NB4 (cell line): ENCODE data around the gene TGFB1.
A peak's percentile ranks its signal among the peaks of the same experiment; 100 is the strongest.
"Not testable (repeated sequence)": the region's sequence is repeated elsewhere in the genome, so short reads cannot be mapped to it uniquely, and the experiment has no call there.

ENCODE experiments used
- DNase-seq: peaks from one replicate; pipeline ENCODE4 v3.0.0; 2010; ENCODE audit warnings: low read depth
- H3K4me3 ChIP-seq: one replicate; pipeline ENCODE4 v1.5.1; 2011; ENCODE audit warnings: mild to moderate bottlenecking, low read depth, low read length, moderate library complexity
- MYC ChIP-seq: IDR thresholded peaks from 2 replicates; pipeline ENCODE4 v1.6.1; 2011; ENCODE audit warnings: low read depth, low read length
- POLR2A ChIP-seq: IDR thresholded peaks from 2 replicates; pipeline ENCODE4 v1.6.1; 2011; ENCODE audit warnings: mild to moderate bottlenecking; ENCODE audit not compliant: insufficient read length; ENCODE audit errors: extremely low read depth
- TF ChIP-seq, protein P1 (sequence below): IDR thresholded peaks from one replicate; pipeline ENCODE4 v1.5.1; 2012; ENCODE audit warnings: low read depth, low read length
- TF ChIP-seq, protein P2 (sequence below): IDR thresholded peaks from 2 replicates; pipeline ENCODE4 v1.6.1; 2011; ENCODE audit warnings: low read depth, low read length

Gene TGFB1

DNA sequence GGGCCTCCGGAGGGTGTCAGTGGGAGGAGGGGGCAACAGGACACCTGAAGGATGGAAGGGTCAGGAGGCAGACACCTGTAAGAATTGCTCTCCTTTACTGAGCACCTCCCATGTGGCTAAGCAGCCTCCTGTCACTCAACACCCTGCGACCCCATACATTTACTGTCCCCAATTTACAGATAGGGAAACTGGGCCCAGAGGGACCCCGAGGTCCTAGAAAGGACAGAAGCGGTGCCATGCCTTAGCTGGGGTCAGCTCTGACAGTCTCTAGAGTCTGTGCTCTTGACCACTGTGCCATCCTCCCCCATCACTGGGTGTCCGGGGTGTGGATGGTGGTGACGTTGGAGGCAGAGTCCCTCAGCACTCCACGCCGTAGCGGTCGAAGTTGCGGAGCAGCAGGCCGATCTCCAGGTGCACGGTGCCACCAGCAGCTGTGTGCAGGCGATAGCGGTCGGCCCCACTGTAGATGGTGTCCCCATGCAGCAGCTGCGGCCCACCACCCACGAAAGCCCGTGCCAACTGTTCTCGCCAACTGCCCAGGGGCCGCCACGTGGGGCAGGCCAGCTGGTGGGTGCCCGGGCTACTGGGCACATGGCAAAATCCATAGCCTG, 726 bp upstream of the TGFB1 start:
- TF ChIP-seq, protein P1, sequence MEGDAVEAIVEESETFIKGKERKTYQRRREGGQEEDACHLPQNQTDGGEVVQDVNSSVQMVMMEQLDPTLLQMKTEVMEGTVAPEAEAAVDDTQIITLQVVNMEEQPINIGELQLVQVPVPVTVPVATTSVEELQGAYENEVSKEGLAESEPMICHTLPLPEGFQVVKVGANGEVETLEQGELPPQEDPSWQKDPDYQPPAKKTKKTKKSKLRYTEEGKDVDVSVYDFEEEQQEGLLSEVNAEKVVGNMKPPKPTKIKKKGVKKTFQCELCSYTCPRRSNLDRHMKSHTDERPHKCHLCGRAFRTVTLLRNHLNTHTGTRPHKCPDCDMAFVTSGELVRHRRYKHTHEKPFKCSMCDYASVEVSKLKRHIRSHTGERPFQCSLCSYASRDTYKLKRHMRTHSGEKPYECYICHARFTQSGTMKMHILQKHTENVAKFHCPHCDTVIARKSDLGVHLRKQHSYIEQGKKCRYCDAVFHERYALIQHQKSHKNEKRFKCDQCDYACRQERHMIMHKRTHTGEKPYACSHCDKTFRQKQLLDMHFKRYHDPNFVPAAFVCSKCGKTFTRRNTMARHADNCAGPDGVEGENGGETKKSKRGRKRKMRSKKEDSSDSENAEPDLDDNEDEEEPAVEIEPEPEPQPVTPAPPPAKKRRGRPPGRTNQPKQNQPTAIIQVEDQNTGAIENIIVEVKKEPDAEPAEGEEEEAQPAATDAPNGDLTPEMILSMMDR = no peak
- TF ChIP-seq MYC = no peak
- no peak for TF ChIP-seq POLR2A
- TF ChIP-seq, protein P2, sequence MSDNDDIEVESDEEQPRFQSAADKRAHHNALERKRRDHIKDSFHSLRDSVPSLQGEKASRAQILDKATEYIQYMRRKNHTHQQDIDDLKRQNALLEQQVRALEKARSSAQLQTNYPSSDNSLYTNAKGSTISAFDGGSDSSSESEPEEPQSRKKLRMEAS = no peak
- no peak for DNase-seq
- H3K4me3 ChIP-seq = peak overlapping the region; percentile 38

DNA sequence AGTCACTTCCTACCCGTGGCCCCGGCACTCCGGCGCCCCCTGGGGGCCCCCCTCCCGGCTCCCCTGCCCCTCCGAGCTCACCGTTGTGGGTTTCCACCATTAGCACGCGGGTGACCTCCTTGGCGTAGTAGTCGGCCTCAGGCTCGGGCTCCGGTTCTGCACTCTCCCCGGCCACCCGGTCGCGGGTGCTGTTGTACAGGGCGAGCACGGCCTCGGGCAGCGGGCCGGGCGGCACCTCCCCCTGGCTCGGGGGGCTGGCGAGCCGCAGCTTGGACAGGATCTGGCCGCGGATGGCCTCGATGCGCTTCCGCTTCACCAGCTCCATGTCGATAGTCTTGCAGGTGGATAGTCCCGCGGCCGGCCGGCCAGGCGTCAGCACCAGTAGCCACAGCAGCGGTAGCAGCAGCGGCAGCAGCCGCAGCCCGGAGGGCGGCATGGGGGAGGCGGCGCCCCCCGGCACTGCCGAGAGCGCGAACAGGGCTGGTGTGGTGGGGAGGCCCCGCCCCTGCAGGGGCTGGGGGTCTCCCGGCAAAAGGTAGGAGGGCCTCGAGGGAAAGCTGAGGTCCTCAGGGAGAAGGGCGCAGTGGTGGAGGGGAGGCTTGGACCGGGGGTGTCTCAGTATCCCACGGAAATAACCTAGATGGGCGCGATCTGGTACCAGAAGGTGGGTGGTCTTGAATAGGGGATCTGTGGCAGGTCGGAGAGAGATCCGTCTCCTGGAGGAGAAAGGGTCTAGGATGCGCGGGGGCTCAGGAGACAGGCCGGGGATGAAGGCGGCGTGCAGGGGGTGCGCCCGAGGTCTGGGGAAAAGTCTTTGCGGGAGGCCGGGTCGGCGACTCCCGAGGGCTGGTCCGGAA, 885 bp downstream of the TGFB1 start:
- peak overlapping the region; percentile 79 for H3K4me3 ChIP-seq
- DNase-seq = peak; percentile 74
- TF ChIP-seq MYC (peak; percentile 61; the same call in 1 of the 2 replicates), POLR2A (no peak)
- TF ChIP-seq, protein P1 = peak; percentile 49
- TF ChIP-seq, protein P2 = no peak

DNA sequence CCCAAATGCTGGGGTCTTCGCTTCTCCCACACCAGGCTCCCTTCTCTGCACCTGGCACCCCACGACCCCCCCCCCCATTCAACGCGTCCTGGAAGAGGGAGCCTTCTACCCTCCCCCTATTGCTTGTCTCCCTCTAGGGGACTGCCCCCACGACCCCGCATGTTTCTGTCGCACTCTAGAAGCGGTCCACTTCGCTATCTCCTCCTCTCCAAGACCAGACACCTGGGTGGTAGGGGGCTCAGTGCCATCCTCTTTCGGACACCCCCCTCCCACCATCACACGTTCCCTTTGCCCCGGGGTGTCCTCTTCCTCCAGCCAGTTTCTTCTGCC, 1.5 kb downstream of the TGFB1 start:
- TF ChIP-seq MYC = no peak
- TF ChIP-seq, protein P1 = no peak
- TF ChIP-seq POLR2A = no peak
- TF ChIP-seq, protein P2 = no peak
- H3K4me3 ChIP-seq = peak overlapping the region; percentile 79
- DNase-seq = no peak

DNA sequence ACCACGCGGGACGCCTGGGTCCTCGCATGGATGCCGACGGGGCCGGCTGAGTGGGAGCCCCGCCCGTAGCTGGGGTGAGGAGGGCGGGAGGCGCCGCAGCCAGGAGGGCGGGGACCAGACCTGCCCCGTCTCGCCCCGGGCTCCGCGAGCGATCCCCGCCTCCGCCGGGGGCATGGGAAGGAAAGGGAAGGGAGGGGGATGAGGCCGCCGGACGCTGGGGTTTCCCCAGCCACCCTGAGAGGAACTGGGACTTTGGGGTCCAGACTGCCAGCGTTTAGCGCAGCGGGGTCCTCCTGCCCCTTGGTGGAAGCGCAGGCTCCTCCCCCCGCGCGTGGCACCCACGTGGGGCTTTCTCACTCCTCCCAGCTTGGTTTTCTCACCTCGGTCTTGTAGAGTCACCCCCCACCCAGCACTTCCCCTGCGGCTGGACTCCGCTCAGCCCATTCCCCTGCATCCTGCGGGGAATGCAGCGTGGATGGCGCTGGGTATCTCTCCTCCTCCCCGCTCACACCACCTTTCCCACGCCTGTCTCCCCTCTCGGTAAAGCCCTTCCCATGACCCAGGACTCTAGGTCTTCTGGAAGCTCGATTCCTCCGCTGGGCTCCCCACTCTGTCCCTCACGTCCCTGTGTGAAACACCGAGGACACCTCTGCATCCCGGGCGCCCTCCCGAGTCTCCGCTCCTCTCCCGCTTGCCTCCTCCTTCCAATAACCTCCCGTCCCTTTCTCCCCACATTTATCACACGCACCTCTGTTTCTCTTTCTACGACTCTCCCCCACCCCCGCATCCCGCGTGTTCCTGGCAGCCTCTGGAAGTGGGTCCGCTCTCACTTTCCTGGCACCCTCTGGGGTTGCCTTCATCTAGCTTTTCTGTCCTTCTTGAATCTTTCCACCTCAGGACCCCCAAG, 2.1 kb downstream of the TGFB1 start:
- peak overlapping the region; percentile 79 for H3K4me3 ChIP-seq
- TF ChIP-seq MYC (no peak), POLR2A (no peak)
- TF ChIP-seq, protein P2 = peak; percentile 63; the same call in 1 of the 2 replicates
- TF ChIP-seq, protein P1 = no peak
- DNase-seq = peak; percentile 62

DNA sequence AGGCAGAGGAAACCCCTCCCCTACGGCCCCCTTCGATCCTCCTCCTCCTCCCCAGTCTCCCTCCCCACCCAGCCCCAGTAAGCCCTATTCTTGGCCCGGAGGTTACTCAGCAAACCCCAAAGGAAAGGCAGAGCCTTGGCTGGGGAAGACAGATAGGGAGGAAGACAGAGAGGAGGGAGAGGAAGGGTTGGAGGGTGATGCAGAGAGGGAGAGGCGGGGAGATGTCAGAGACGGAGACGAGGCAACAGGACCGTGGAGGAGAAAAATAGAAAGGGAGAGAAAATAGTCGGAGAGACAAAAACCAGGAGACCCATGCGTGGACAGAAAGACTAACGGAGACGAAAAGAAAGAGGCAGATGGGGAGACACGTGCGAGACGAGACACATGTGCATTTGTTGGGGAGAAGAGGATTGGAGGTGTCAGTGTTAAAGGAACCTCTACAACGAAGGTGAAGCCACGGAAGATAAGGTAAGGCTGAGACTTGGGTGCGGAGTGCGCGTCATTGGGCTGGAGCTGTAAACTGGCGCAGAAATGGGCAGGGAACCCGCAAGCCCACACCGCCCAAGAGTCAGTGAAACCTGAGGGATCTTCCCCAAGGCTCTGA, 2.9 kb downstream of the TGFB1 start:
- DNase-seq = no peak
- no peak for TF ChIP-seq POLR2A
- no peak for TF ChIP-seq MYC
- TF ChIP-seq, protein P2 = no peak
- H3K4me3 ChIP-seq = peak overlapping the region; percentile 79

DNA sequence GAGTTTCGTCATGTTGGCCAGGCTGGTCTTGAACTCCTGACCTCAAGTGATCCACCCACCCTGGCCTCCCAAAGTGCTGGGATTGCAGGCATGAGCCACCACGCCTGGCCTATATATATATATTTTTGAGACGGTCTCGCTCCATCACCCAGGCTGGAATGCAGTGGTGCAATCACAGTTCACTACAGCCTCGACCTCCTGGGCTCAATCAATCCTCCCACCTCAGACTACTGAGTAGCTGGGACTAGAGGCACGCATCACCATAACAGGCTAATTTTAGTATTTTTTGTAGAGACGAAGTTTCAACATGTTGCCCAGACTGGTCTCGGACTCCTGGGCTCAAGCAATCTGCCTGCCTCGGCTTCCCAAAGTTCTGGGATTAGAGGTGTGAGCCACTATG, 6.8 kb downstream of the TGFB1 start:
- not testable (repeated sequence) for H3K4me3 ChIP-seq, DNase-seq
